Stimulated activated CD8-positive, alpha-beta memory T cell treated with anti-CD3 and anti-CD28 coated beads, Interleukin-7, amount 100 ng/mL, for 24 hours (primary cell): Measurements from ENCODE around the gene LRRC8A.
"Not testable (repeated sequence)": the region's sequence is repeated elsewhere in the genome, so short reads cannot be mapped to it uniquely, and the experiment has no call there.

Experiments
- DNase-seq: peaks from one replicate; pipeline ENCODE4 v3.0.0-alpha.2; 2020; ENCODE audit warnings: low read depth

Gene LRRC8A

DNA sequence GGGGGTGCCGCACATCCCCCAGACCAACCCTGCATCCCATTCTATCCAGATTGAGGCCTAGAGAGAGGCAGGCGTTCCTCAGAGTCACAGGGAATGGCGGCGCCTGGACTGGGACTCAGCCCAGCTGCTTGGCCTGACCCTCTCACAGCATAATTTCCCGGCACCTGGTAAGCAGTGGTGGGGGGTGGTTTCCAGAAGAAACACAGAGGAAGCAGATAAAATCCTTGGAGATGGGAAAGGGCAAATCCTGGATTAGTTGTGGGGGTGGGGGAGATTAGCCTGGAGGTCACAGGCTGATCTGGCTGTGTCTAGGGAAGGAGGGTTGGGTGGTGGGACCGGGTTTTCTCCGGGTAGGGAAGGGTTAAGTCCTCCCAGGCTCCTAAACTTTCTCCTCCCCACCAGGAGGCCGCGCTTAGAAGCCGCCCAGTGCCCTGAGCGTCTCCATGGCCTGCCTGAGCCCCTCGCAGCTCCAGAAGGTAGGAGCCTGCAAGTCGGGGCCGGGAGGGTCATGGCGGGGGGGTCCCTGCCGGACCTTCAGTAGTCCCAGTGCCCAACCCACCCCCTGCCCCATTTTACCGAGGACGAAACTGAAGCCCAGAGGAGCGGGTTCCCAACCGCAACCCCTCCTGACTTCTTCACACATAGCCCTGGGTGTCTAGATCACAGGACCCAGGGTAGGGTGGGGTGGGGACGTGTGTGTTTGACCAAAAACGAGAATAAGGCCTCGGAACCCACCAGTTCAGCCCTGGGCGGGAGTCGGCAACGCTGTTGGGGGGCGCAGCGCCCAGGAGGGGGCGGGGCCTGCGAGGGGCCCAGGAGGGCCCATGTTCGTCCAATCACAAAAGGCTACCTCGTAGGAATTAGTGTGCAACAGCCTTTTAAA is 40.2 kb downstream of the LRRC8A start:
- no peak for DNase-seq

DNA sequence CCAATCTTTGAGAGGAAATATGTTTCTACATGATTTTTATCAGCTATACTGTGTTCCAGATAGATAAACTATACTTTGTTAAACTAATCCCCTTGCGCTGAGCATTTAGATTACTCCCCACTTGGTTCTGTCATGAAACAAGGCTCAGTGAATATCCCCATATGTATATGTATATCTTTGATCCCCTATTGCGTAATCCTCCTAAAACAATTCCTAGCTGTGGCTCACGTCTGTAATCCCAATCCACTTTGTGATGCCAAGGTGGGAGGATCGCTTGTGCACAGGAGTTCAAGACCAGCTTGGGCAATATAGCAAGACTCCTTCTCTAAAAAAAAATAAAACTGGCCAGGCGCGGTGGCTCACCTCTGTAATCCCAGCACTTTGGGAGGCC is 41.6 kb downstream of the LRRC8A start:
- DNase-seq: no peak

DNA sequence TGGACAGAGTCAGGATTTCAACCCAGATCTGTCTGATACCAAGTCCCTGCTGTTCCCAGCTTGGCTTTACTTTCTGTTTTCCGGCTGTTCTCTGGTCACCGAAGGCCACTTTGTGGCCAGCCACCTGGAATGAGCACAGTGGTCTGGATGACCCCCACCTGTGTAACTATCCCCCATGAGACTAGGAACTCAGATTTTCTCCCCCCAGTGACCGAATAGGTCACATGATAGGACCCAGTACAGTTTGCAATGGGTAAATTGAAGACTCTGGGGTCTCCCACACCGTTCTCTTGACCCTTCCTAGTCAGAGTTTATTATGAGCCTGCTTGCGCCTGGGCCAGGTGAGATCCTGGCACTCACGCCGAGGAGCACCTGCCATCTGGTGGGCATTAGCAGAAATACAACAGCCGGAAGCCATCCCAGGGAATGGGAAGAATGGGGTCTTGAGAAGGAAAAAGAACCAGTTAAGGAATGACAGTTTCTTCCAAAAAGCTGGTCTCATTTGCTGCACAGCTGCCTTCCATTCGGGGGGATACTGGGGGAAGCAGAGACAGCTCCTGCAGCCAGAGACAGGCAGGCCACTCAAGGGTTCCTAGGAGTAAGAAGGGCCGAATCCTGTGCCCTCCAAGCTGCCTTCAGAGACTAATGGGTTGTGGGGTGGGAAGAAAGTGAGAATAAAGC is 45.9 kb downstream of the LRRC8A start:
- peak; percentile 25 for DNase-seq

DNA sequence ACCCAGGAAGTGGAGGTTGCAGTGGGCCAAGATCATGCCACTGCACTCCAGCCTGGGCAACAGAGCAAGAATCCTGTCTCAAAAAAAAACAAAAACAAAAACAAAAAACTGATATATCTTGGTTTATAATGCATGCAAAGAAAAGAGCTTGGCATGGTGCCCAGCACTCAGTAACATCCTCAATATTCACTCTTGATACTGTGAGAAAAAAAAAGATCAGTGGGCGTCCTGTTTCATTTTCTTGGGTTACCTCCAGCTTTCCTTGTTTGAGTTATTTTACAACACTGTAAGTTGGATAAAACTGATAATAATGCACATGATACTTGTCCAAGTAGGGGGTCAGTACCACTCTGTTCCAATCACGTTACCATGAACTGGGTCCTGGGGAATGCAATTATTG is 46.7 kb downstream of the LRRC8A start:
- no peak for DNase-seq

DNA sequence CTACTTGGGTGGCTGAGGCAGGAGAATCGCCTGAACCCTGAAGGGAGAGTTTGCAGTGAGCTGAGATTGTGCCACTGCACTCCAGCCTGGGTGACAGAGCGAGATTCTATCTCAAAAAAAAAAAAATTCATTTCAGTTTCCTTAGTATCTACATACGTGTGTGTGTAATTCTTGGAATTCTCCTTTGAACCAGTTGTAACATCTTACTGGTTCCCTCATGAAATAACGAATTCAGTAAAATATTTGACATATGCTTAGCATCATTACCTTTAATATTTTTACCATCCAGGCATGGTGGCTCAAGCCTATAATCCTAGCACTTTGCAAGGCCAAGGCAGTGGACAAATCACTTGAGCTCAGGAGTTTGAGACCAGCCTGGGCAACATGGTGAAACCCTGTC is 47.6 kb downstream of the LRRC8A start:
- no peak for DNase-seq

DNA sequence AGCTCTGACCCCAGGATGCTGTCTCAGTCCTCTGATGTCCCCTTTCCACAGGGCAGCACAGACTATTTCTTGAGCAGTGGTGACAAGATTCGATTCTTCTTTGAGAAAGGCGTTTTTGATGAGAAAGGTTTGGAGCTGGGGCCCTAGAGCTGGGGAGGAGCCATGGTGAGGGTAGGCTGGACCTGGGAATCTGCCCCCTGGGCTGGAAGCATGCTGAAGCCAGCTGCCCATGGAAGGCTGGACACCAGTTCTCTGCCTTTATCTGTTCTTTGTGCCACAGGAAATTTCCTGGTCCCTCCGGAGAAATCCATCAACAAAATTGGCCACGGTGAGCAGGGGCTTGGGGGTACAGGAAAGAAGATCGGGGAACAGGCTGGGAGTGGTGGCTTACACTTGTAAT is 51.8 kb downstream of the LRRC8A start:
- DNase-seq: no peak

DNA sequence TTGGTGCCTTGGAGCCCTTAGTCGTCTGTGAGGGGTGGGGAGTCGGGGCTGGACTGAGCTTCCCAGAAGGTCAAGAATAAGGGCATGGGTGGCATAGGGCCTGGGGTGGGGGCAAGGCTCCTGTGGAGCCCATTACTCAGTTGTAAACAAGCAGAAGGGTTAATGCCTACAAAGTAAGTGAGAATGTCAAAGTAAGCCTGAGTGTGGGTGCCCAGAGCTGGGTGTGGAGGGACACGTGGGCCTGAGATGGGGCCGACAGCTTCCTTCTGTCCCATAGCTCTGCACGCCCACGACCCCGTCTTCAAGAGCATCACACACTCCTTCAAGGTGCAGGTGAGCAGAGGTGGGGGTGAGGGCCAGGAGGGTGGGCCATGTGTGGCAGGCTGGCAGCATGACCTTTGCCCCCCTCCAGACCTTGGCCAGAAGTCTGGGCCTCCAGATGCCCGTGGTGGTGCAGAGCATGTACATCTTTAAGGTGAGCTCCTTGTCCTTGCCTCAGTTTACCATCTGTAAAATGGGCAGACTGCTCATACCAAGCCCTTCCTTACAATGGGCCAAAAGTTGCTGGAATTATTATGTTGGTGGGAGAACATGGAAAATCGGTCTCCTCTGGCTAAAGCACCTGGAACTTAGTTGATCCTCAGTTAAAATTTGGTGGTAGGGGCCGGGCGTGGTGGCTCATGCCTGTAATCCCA is 54.4 kb downstream of the LRRC8A start:
- DNase-seq: no peak

DNA sequence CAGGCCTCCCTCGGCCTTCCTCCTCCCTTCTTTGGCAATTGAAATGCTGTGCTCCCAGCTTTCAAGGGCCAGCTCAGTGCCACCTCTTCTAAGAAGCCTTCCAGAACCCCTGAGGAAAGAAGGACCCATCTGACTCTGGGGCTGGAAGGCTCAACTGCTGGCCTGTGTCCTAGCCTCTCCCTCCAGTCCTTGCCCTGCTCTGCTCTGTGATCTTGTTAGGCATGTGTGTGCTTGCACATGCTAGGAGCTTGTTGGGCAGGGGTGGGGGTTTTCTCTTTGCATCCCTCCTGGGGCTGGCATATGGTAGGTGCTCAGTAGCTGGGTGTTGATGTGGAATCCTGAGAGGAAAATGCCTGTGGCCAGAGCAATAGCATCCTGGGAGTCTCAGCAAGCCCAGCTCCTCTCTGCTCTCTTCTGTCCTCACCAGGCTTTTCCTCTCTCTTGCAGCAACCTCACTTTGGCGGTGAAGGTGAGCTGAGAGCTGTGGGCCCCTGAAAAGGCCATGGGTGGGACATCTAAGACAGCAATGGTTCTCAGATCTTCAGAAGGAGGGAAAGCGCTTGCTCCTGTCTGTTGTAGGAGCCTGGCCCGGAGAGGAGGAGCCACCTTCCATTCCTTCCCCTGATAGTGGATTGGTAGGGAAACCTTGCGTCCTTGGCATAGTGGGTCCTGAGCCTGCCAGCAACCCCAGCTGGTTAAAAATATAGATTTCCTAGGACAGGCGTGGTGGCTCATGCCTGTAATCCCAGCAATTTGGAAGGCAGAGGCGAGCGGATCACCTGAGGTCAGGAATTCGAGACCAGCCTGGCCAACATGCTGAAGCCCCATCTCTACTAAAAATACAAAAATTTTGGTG is 55.6 kb downstream of the LRRC8A start:
- DNase-seq: no peak

DNA sequence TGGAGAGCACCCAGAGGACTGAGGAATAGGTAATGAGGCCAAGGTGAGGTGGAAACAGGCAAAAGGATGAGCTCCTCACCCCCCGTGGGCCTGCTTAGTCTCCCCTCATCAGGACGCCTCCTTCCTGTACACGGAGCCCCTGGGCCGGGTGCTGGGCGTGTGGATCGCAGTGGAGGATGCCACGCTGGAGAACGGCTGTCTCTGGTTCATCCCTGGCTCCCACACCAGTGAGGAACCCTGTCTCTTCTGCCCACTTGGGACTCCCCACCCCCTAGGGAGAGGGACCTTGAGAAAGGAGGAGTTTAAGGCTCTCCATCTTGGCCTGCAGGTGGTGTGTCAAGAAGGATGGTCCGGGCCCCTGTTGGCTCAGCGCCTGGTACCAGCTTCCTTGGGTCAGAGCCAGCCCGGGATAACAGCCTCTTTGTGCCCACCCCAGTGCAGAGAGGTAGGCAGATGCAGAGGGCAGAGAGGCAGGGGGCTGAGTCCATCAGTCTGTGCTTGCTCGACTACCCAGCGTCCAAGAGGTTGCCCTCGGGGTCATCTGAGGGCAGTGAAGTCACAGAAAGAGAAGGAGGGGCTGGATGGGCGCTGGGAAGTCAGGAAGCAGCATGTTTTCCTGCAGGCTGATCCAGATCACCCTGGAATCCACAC is 58.5 kb downstream of the LRRC8A start:
- no peak for DNase-seq

DNA sequence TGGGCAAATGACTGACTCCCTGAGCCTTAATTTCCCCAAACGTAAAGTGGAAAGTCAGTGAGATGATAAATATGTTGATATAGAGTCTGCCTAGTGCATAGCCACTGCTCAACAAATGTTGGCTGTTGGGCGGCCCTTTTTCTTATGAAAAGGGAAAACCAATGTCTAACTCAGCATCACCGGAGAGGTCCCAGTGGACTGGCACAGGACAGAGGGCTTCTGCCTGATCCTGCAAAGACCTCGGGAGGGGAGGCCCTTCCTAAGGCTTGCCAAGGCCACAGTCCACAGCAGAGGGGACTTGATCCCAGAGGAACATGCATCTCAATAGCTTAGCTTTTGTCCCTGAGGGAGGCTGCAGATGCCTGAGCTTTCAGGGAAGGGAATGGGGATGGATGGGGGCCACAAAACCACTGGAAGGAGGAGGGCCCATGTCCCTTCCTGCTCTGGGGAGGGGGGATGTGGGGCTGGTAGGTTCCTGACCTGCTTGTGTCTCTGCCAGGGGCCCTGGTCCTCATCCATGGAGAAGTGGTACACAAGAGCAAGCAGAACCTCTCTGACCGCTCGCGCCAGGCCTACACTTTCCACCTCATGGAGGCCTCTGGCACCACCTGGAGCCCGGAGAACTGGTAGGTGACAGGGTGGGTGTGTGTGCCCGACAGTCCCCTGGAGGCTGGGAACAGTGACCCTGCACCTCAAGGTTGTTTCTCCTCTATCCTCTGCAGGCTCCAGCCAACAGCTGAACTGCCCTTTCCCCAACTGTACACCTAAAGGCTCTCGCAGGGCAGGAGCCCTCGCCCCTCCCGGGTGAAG is 59.2 kb downstream of the LRRC8A start:
- no peak for DNase-seq

DNA sequence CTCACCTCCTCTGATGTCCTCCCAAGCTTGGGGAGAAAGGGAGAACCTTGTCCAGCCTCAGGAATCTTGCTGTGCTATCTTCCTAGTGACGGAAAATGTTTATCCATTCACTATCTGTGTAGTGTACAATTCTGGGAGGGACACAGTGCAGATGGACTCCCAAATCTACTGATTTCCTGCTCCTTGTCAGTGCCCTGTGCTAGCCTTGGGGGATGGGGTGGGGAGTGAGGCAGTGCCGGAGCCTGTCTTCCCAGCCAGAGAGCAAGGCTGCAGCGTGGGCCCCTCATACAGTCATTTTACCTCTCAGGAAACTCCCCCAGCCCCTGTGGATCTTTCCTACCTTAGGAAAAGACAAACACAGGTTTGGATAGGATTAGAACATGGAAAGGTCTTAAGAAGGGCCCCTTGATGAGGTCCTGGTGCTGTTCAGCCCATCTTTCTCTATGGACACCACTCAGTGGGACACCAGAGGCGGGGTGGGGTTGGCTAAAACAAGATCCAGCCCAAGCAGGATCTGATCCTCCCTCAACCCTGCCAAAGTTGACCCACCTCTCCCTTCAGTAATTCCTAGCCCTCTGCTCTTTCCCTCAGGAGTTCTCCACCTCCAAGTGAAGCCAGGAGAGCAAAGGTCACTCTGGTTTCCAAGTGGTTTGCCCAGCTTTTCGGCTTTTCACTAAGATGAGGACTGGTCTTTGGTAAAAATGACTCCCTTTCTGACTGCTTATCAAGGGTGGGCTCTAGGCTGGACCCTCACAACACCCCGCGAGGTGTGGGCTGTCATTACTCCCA is 62.1 kb downstream of the LRRC8A start:
- DNase-seq: no peak

DNA sequence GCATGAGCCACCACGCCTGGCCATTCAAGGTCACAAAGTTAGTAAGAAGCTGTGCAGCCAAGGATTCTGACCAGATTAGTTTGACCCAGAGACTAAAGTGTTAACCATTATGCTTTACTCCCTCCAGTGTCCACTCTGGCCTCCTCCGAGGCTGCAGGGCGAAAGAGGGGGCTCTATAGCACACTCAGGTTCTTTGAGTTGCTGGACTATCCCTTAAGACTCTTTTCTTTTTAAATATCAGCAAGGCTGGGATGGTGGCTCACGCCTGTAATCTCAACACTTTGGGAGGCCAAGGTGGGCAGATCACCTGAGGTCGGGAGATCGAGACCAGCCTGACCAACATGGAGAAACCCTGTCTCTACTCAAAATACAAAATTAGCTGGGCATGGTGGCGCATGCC is 63.0 kb downstream of the LRRC8A start:
- DNase-seq: not testable (repeated sequence)

DNA sequence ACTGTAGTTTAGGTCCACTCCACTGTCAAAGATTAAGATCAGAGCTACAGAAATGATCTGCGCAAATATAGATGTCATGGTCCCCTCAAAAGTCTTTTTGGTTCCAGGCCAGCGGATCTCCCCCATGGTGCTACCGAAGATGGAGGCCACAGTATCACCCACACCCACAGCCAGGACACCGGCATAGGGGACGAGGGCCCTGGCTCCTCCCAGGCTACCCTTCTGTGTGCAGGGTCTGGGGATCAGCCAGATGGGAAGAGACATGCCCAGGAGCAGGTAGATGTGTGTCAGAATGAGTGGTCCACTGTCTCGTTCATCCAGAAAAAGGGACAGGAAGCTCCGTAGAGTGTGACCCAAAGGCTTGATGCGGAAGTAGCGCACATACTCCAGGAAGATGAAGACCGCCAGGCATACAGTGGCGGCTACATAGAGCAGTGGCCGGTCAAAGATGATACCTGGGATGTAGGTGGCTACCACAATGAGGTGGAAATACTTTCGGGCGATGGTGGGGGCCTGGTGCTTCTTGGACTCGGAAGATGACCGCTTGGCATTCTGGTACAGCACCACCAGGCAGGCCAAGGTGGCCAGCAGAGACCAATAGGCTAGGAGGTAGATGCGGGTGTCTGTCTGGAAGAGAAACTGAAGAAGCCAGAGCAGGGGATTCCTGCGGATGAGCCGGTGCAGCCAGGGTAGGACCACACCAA is 64.0 kb downstream of the LRRC8A start:
- DNase-seq: no peak

DNA sequence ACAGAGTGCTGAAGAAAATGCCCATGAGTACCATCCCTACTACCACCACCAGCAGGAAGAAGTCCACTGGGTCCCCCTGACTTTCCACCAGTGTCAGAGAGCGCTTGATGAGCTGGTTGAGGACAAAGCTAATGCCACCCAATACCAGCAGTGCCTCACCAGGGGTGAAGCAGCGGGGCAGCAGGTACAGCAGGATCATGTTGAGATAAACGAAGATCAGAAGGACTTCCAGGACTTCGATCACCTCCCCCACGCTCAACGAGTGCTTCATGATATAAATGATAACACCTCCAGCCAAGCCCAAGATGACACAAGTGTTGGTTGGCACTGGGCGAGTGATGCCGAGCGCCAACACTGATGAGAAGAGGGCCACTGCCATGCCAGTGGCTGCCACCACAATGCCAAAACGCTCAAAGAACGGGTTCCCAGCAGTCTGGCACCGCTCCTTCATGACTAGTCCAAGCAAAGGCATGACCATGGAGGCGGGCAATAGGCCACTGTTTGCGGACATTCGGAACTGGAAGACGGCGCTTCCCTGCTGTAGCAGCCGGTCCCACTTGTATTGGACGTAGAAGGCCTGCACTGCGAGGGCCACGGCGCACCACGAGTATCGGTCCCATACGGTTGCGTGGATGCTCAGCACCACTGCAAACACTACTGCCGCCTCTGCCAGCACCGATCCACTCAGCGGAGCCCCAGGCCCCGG is 64.8 kb downstream of the LRRC8A start:
- no peak for DNase-seq

DNA sequence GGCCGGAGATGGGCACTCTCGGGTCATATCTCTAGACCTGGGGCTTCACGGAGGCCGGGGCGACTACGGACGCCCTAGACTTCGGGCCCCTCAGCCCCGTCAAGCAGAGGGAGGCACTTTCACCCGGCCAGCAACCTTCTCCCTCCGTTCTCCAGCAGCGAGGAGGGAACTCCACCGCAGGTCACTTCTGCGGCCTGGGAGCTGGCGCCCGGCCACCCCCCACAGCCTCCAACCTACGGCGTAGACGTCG is 65.3 kb downstream of the LRRC8A start:
- no peak for DNase-seq

DNA sequence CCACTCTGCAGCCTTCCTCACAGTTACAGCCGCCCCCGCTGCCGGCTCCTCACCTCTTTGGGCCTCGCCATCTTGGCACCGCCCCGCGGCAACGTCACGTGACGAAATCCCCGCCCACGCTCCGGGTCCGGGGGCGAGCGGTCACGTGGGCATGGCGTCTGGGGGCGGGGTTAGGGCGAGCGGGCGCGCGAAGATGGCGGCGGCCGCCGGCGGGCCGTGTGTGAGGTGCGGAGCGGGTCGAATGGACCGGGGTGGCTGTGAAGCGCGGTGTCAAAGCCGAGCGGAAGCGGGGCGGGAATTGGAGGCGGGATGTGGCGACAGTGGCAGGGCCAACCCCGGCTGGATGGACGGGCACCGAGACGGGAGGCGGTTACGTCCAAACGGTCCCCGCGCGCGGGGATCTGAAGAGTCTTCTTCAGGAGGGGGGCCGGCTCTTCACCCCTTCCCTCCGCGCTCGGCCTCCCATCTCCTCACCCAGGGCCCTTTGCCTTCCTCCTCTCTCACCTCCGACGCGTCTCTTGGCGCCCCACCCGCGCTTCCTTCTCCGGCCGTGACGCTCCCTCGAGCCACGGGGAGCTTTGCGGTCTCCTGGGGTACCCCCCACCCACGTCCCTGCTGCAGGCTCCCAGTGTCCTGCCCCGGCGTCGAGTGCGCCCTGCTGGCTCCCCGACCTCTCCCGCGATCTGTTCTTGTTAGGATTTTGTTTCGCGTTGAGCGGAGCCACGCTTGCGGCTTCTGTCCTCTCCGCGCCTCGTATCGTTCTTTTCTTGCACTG is 65.8 kb downstream of the LRRC8A start, which contains the start of the genes DOLK and NUP188:
Gene DOLK, minus strand, starts transcription at position 77 of the 775 bp plus-strand sequence. CDS start 300 bp downstream, outside the sequence.
Gene NUP188, plus strand, starts transcription at position 173 of the 775 bp plus-strand sequence. Its CDS starts 21 bp downstream, at position 194.
- peak; percentile 98 for DNase-seq

DNA sequence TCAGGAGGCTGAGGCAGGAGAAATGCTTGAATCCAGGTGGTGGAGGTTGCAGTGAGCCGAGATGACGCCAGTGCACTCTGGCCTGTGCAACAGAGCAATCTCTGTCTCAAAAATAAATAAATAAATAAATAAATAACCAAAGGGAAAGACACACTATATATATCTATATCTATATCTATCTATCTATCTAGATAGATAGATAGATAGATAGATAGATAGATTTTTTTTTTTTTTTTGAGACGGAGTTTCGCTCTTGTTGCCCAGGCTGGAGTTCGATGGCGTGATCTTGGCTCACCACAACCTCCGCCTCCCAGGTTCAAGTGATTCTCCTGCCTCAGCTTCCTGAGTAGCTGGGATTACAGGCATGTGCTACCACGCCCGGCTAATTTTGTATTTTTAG is 79.5 kb downstream of the LRRC8A start:
- not testable (repeated sequence) for DNase-seq
